ENCODE measurements around the gene IRS1. TPM values are rescaled to one million over a fixed set of nuclear protein-coding genes. Genes with fewer than 3 reads are reported as not detected.

IRS1 gene
- total and polyA plus RNA-seq, 2 experiments from 2014 or later = 10.9 to 25.6 TPM

- Histone ChIP-seq H3K36me3 (replicated peaks; ENCODE audit: insufficient read depth, low read depth) (no peaks in the 10 kb centered on the region), H3K27me3 (no peaks in the 10 kb centered on the region), H3K9me3 (ENCODE audit: low read depth) (no peaks in the 10 kb centered on the region), H3K27ac (no peak overlapping the region), H3K4me3 (no peak overlapping the region), H3K9me2 (replicated peaks; ENCODE audit: insufficient read depth) (no peaks in the 10 kb centered on the region), H2AFZ (no peak overlapping the region), H3K4me1 (ENCODE audit: insufficient read depth) (no peaks in the 10 kb centered on the region), H3K4me2 (no peak overlapping the region), H4K20me1 (ENCODE audit: insufficient read depth, poor library complexity, severe bottlenecking) (no peaks in the 10 kb centered on the region), H3K79me2 (no peaks in the 10 kb centered on the region)
- TF ChIP-seq CTCF (IDR thresholded peaks at IDR 0.05; ENCODE audit: poor library complexity) (no peak), EZH2phosphoT487 (IDR thresholded peaks at IDR 0.05; ENCODE audit: low read depth, severe bottlenecking, unreplicated experiment) (no peak), EZH2 (IDR thresholded peaks at IDR 0.05; ENCODE audit: borderline replicate concordance) (no peak)
- 74% methylated on average over 3 of the region's 3 CpGs for WGBS (ENCODE audit: low lambda C conversion rate, missing lambda C conversion rate)
- no peak for DNase-seq (ENCODE audit: low spot score)
These were observed 96.1 kb downstream of the IRS1 start for GRCh38 chr2:226703514-226703913.

- no peak overlapping the region for H2AFZ ChIP-seq
- H3K27ac ChIP-seq = no peak overlapping the region
- no peaks in the 10 kb centered on the region for H3K79me2 ChIP-seq
- TF ChIP-seq CTCF (IDR thresholded peaks at IDR 0.05; ENCODE audit: poor library complexity) (no peak), EZH2phosphoT487 (IDR thresholded peaks at IDR 0.05; ENCODE audit: low read depth, severe bottlenecking, unreplicated experiment) (no peak), EZH2 (IDR thresholded peaks at IDR 0.05; ENCODE audit: borderline replicate concordance) (no peak)
- no peaks in the 10 kb centered on the region for H4K20me1 ChIP-seq (ENCODE audit: insufficient read depth, poor library complexity, severe bottlenecking)
- no peak for DNase-seq (ENCODE audit: low spot score)
- H3K27me3 ChIP-seq = no peaks in the 10 kb centered on the region
- H3K9me3 ChIP-seq (ENCODE audit: low read depth) = no peaks in the 10 kb centered on the region
- H3K4me1 ChIP-seq (ENCODE audit: insufficient read depth) = no peaks in the 10 kb centered on the region
- no peak overlapping the region for H3K4me2 ChIP-seq
- WGBS (ENCODE audit: low lambda C conversion rate, missing lambda C conversion rate) = 68% methylated on average over 7 of the region's 7 CpGs
- no peaks in the 10 kb centered on the region for H3K9me2 ChIP-seq (replicated peaks; ENCODE audit: insufficient read depth)
- no peaks in the 10 kb centered on the region for H3K36me3 ChIP-seq (replicated peaks; ENCODE audit: insufficient read depth, low read depth)
- H3K4me3 ChIP-seq = no peak overlapping the region
These were observed 97.2 kb downstream of the IRS1 start for GRCh38 chr2:226702376-226702775.

GRCh38 chr2:226701052-226701451, 98.6 kb downstream of the IRS1 start:
- no peaks in the 10 kb centered on the region for H3K4me1 ChIP-seq (ENCODE audit: insufficient read depth)
- no peaks in the 10 kb centered on the region for H3K9me2 ChIP-seq (replicated peaks; ENCODE audit: insufficient read depth)
- no peaks in the 10 kb centered on the region for H3K36me3 ChIP-seq (replicated peaks; ENCODE audit: insufficient read depth, low read depth)
- no peaks in the 10 kb centered on the region for H3K9me3 ChIP-seq (ENCODE audit: low read depth)
- H3K4me2 ChIP-seq = no peak overlapping the region
- TF ChIP-seq EZH2phosphoT487 (IDR thresholded peaks at IDR 0.05; ENCODE audit: low read depth, severe bottlenecking, unreplicated experiment) (no peak), EZH2 (IDR thresholded peaks at IDR 0.05; ENCODE audit: borderline replicate concordance) (no peak), CTCF (IDR thresholded peaks at IDR 0.05; ENCODE audit: poor library complexity) (no peak)
- DNase-seq (ENCODE audit: low spot score) = peak; percentile 27
- H2AFZ ChIP-seq = no peak overlapping the region
- no peaks in the 10 kb centered on the region for H4K20me1 ChIP-seq (ENCODE audit: insufficient read depth, poor library complexity, severe bottlenecking)
- H3K79me2 ChIP-seq = no peaks in the 10 kb centered on the region
- no peaks in the 10 kb centered on the region for H3K27me3 ChIP-seq
- no peak overlapping the region for H3K27ac ChIP-seq
- no peak overlapping the region for H3K4me3 ChIP-seq
- 96% methylated on average over 1 of the region's 1 CpG for WGBS (ENCODE audit: low lambda C conversion rate, missing lambda C conversion rate)

GRCh38 chr2:226699321-226699720, 100.3 kb downstream of the IRS1 start:
- no peaks in the 10 kb centered on the region for H3K9me3 ChIP-seq (ENCODE audit: low read depth)
- TF ChIP-seq EZH2phosphoT487 (IDR thresholded peaks at IDR 0.05; ENCODE audit: low read depth, severe bottlenecking, unreplicated experiment) (no peak), CTCF (IDR thresholded peaks at IDR 0.05; ENCODE audit: poor library complexity) (no peak), EZH2 (IDR thresholded peaks at IDR 0.05; ENCODE audit: borderline replicate concordance) (no peak)
- 68% methylated on average over 2 of the region's 2 CpGs for WGBS (ENCODE audit: low lambda C conversion rate, missing lambda C conversion rate)
- no peak overlapping the region for H3K4me3 ChIP-seq
- no peaks in the 10 kb centered on the region for H3K27me3 ChIP-seq
- H3K4me1 ChIP-seq (ENCODE audit: insufficient read depth) = peaks cover 4% of the 10 kb centered on the region
- no peaks in the 10 kb centered on the region for H4K20me1 ChIP-seq (ENCODE audit: insufficient read depth, poor library complexity, severe bottlenecking)
- no peaks in the 10 kb centered on the region for H3K36me3 ChIP-seq (replicated peaks; ENCODE audit: insufficient read depth, low read depth)
- H2AFZ ChIP-seq = no peak overlapping the region
- peak; percentile 30 for DNase-seq (ENCODE audit: low spot score)
- no peak overlapping the region for H3K27ac ChIP-seq
- H3K79me2 ChIP-seq = no peaks in the 10 kb centered on the region
- no peaks in the 10 kb centered on the region for H3K9me2 ChIP-seq (replicated peaks; ENCODE audit: insufficient read depth)
- H3K4me2 ChIP-seq = no peak overlapping the region

All from hepatocyte (in vitro differentiated cells).